ENCODE data around the gene KBTBD8.

KBTBD8 gene

DNA sequence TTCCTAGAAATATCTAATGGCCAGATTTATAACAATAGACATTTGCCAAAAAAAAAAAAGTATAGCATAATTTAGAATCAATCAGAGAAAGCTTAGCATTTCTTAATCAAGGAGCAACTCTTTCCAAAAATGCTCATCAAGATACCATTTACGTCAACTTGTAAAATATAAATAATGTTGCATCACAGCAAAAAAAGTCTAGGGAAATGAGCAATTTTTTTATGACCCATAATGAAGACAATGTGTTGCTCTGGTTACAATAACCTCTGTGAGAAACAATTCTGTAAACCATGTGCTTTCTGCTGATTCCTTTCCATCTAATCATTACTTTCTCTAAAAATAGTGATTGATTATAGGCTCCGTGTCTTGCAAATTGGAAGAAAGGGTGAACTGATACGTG, 36.3 kb downstream of the KBTBD8 start:
- no peak for DNase-seq (ENCODE audit: low spot score)

DNA sequence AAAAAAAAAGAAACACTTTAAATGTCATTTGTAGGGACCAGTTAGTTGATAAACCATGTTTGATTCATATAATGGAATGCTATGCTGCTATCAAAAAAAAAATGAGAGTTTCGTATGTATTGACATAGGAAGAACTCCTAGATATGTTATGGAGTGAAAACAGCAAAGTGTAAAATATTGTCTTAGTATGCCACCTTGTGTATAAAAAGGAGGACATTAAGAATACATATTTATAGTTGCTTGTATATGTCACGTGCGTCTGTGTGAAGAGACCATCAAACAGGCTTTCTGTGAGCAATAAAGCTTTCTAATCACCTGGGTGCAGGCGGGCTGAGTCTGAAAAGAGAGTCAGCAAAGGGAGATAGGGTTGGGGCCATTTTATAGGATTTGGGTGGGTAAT, 39.5 kb downstream of the KBTBD8 start:
- DNase-seq (ENCODE audit: low spot score), result no peak

DNA sequence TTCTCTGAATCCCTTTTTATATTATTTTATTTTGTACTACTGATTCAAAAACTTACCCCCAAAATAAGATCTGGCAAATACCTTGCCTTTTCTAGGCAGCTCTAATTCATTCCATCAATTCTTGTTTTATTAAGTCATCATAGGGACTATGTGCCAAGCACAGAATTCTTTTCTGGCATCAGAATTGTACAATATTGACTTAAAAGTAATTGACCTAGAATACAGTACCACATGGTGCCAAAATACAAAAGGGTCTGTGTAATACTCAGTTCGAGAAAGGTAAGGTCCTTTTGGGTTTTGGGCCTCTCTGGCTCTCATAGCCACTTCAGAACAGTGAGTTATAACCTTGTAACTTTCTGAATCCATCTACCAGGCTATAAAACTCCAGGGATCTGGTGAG, 46.2 kb downstream of the KBTBD8 start:
- no peak for DNase-seq (ENCODE audit: low spot score)

DNA sequence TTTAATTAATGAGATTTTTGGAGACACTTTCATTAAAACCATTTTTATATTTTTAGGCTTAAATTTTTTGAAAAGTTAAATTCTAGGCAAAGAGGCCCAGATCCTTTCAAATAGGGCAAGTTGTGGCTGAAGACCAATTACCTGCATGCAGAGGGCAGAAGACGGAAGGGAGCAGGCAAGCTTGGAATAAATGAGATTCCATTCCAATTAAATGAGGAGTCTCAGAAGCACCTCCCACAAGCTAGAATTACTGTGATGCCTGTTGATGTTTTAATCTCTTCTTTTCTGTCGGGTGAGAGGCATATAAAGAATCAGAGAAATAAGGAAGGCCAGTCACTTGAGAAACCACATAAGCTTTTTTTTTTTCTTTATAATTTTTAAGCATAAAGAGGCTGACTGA, 46.8 kb downstream of the KBTBD8 start:
- no peak for DNase-seq (ENCODE audit: low spot score)

DNA sequence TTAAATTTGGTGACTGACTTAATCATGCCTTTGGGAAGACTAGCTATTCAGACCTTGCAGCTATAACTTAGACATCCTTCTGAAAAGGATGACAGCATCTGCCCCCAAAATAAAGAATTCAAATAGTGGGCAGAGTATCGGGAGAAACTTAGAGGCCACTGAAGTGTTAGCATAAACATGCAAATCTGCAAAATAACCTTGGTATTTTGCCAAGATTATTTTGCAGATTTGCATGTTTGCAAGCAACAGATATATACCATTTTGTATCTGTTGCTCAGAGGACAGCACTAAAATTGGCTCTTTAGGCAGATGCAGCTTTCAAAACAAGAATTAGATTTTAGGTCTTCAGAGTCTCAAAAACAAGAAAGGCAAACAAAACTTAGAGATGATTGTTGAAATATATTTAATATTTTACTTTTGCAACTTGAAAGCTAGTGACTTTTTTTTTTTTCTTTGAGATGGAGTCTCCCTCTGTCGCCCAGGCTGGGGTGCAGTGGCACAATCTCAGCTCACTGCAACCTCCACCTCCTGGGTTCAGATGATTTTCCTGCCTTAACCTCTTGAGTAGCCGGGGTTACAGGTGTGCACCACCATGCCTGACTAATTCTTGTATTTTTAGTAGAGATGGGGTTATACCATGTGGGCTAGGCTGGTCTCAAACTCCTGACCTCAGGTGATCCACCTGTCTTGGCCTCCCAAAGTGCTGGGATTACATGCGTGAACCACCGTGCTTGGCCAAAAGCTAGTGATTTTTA, 47.8 kb downstream of the KBTBD8 start:
- DNase-seq (ENCODE audit: low spot score), result no peak

DNA sequence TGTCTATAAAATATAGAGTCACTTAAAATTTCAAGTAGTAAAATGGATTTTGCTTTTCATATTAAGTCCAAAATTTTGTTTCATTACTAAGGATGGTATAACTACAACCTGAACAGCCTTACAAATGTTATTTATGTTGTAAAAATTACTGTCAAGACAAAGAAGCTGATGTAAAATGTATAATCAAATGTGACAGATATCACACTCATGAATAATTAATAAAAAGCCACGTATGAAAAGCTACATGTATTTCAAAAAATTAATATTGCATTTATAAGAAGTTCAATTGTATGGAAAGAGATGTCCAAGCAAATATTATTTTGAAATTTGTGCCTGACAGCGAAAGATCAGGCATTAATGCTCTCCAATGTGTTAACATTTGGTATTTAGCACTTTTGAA, 48.9 kb downstream of the KBTBD8 start:
- no peak for DNase-seq (ENCODE audit: low spot score)

DNA sequence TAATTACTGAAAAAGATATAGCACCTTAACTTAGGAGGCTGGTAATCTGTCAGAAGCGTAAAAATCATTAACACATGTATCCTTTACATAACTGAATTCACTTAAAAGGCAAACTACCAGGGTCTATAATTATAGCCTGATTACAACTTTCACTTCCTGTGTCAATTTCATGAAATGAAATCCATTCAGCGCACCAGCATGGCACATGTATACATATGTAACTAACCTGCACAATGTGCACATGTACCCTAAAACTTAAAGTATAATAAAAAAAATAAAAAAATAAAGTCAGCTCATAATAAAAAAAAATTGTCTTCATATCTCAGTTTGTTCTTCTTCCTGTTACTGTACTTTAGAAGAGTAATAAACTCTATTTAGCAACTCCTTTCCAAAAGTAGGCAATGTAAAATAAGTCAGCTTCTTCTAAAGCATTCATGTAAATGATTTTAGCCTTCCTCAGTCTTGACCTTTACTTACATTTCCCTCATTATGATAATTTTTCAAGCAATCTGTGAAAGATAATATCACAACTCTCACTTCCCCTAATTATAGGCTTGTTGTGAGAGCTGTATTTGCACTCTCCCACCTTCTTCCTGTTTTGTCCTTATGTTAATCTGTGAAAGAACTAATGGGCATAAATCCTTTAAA, 50.1 kb downstream of the KBTBD8 start:
- DNase-seq (ENCODE audit: low spot score), result no peak

DNA sequence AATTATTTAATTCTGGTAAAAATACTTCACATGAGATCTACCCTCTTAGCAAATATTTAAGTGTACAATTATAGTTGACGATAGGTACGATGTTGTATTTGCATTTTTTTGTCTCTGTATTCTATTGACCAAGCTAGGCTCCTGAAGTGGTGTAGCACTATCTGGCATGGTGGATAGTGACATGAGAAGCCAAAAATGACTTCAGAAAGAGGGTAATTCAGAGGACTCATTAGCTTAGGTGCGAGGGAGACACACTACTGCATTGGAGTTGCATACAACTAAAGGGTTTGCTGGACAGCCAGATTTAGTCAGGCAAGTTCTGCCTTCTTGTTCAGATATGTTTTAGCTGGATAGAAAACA, 50.6 kb downstream of the KBTBD8 start:
- DNase-seq (ENCODE audit: low spot score), result no peak

DNA sequence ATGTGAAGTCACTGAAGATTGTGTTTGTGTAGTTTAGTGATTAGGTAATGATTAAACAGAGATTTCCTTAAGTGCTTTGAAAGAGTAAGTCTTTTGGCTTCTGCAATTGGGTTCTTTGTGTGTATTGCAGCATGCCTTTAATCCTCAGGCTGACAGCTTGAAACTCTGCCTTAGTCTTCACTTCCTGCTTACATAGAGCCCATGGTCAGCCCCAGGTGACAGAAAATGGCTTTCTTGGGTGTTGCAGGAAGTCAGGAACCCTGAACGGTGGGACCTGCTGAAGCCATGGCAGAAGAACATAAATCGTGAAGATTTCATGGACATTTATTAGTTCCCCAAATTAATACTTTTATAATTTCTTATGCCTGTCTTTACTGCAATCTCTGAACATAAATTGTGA, 61.3 kb downstream of the KBTBD8 start:
- no peak for DNase-seq (ENCODE audit: low spot score)
